IPS-15b (cell line): ENCODE measurements around the gene CNOT6.
"Not testable (repeated sequence)": the region's sequence is repeated elsewhere in the genome, so short reads cannot be mapped to it uniquely, and the experiment has no call there.

ENCODE experiments used
- H3K27me3 ChIP-seq: one replicate; pipeline ENCODE4 v1.6.1; 2013; ENCODE audit warnings: low read length; ENCODE audit not compliant: control insufficient read depth, insufficient read depth
- H3K36me3 ChIP-seq: one replicate; pipeline ENCODE4 v1.6.1; 2013; ENCODE audit warnings: low read length; ENCODE audit not compliant: control insufficient read depth, insufficient read depth
- H3K4me1 ChIP-seq: one replicate; pipeline ENCODE4 v1.6.1; 2013; ENCODE audit warnings: mild to moderate bottlenecking, low read length; ENCODE audit not compliant: control insufficient read depth, insufficient read depth
- H3K4me3 ChIP-seq: one replicate; pipeline ENCODE4 v1.5.1; 2013; ENCODE audit warnings: low read depth, low read length
- H3K9ac ChIP-seq: one replicate; pipeline ENCODE4 v1.6.1; 2013; ENCODE audit warnings: low read depth, mild to moderate bottlenecking, low read length
- H3K9me3 ChIP-seq: one replicate; pipeline ENCODE4 v1.6.1; 2013; ENCODE audit warnings: mild to moderate bottlenecking, low read length; ENCODE audit not compliant: control insufficient read depth, insufficient read depth

Gene CNOT6

GRCh38 chr5:180465052-180465451, 29.1 kb upstream of the CNOT6 start:
- H3K4me1 ChIP-seq, H3K27me3 ChIP-seq, H3K4me3 ChIP-seq, H3K9me3 ChIP-seq, H3K9ac ChIP-seq, H3K36me3 ChIP-seq: not testable (repeated sequence)

DNA sequence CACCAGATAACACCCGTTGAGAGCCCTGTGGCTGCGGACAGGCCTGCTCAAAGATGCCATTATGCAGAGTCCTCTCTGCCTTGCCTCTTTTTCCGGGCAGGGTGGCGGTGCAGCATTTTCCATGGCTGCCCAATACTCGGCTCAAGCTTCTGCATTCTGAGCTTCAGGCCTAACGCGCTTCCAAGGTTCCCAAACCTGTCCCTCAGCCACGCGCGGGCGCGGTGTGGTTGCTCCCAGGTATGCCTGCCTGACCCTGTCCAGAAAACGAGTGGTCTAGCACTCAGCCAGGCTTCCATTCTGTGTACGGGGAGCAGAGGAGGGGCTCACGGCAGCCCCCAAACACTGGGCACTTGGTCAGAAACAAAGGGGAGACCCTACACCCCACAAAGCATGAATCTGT, 27.9 kb upstream of the CNOT6 start:
- H3K4me1 ChIP-seq, result no peaks in the 10 kb centered on the region
- H3K9ac ChIP-seq, result no peak overlapping the region
- peaks cover 2% of the 10 kb centered on the region for H3K27me3 ChIP-seq
- H3K36me3 ChIP-seq, result no peaks in the 10 kb centered on the region
- no peak overlapping the region for H3K4me3 ChIP-seq
- no peaks in the 10 kb centered on the region for H3K9me3 ChIP-seq

GRCh38 chr5:180467028-180467975, 26.9 kb upstream of the CNOT6 start:
- Histone ChIP-seq H3K4me3 (no peak overlapping the region), H3K9ac (no peak overlapping the region), H3K4me1 (no peaks in the 10 kb centered on the region), H3K27me3 (peaks cover 2% of the 10 kb centered on the region), H3K9me3 (no peaks in the 10 kb centered on the region), H3K36me3 (no peaks in the 10 kb centered on the region)

GRCh38 chr5:180467989-180468731, 26.0 kb upstream of the CNOT6 start:
- H3K9me3 ChIP-seq, result no peaks in the 10 kb centered on the region
- no peak overlapping the region for H3K9ac ChIP-seq
- H3K4me3 ChIP-seq, result no peak overlapping the region

DNA sequence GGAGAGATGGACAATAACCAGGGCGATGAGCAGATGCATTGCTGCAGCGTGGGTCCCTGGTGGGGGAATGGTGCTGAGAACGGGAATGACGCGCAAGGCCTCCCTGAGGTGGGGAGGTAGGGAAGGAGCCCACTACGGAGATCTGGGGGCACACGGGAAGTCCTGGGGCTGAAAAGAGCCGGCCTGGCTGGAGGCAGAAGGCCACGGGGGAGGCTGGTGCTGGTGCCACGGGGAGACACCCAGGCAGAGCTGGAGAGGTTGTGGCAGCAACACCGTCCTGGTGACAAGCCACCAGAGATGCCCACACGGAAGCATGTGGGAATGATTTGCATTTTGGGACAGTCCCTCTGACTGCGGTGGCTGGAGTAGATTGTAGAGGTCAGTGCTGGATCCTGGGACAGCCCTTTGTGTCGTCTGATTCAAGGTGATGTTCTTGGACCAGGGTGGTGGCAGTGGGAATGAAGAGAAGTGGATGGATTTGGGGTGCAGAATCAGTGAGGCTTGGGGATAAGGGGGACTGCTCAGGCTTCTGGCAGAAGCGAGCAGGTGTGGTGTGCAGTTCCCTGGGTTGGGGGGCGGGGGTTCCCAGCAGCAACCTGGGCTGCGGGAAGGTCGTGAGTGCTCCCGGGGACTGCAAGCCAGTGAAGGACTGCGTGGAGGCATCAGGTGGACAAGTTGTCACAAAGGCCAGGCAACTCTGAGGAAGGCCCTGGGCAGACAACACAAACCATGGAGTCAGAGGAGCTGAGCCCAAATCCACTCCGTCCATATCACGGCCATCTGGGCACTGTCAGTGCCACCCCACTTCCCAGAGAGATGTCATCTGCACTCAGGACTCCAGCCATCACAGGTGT, 25.2 kb upstream of the CNOT6 start:
- Histone ChIP-seq H3K9ac (no peak overlapping the region), H3K27me3 (peaks cover 2% of the 10 kb centered on the region), H3K36me3 (no peaks in the 10 kb centered on the region), H3K4me3 (no peak overlapping the region), H3K4me1 (no peaks in the 10 kb centered on the region), H3K9me3 (no peaks in the 10 kb centered on the region)

More at GRCh38 chr5:180467989-180468731, 26.0 kb upstream of the CNOT6 start:
- no peaks in the 10 kb centered on the region for H3K4me1 ChIP-seq
- peaks cover 2% of the 10 kb centered on the region for H3K27me3 ChIP-seq
- no peaks in the 10 kb centered on the region for H3K36me3 ChIP-seq

DNA sequence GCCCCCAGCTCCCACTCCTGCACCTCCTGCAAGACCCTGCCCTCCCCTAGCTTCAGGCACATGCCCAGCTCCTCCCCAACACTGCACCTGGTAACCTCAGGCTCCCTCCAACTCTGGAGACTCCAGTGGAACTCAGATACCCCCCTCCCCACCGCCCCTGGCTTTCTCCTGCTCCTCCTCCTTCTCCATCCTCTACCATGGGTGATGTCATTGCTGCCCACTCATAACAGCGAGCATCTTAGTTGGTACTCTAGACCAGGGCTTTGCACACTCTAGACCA, 24.7 kb upstream of the CNOT6 start:
- H3K9me3 ChIP-seq, result no peaks in the 10 kb centered on the region
- no peaks in the 10 kb centered on the region for H3K4me1 ChIP-seq
- H3K9ac ChIP-seq, result no peak overlapping the region
- H3K27me3 ChIP-seq, result peaks cover 2% of the 10 kb centered on the region
- no peaks in the 10 kb centered on the region for H3K36me3 ChIP-seq
- H3K4me3 ChIP-seq, result no peak overlapping the region

DNA sequence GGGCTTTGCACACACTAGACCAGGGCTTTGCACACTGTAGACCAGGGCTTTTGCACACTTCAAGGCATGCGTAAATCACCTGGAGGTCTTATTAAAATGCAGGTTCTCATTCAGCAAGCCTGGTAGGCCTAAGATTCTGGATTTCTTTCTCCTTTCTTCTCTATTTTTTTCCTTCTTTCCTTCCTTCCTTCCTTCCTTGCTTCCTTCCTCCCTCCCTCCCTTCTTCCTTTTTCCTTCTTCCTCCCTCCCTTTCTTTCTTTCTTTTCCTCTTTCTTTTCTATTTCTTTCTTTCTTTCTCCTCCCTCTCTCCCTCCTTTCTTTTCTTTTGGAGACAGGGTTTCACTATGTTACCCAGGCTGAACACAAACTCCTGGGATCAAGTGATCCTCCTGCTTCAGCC, 24.3 kb upstream of the CNOT6 start:
- H3K9me3 ChIP-seq, result no peaks in the 10 kb centered on the region
- H3K36me3 ChIP-seq, result no peaks in the 10 kb centered on the region
- no peaks in the 10 kb centered on the region for H3K4me1 ChIP-seq
- H3K9ac ChIP-seq, result no peak overlapping the region
- H3K4me3 ChIP-seq, result no peak overlapping the region
- peaks cover 2% of the 10 kb centered on the region for H3K27me3 ChIP-seq

DNA sequence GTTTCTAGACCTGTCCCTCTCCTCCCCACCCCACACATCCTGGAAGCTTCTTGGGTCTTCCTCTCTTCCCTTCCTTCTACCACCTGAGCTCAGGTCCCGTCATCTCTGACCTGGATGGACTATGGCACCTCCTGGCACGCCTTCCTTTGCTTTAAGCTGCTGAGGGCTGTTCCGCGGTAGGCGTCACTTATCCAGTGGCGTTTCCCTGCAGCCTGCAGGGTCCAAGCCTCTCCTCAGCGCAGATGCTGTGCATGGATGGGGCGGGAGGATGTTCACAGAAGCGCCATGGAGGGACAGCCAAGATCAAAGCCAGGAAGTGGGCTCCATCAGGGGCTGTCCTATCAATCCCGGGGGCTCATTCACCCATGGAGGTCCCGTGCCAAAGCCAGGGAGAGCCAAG, 23.8 kb upstream of the CNOT6 start:
- no peaks in the 10 kb centered on the region for H3K9me3 ChIP-seq
- peak overlapping the region; percentile 5 for H3K9ac ChIP-seq
- peaks cover 2% of the 10 kb centered on the region for H3K27me3 ChIP-seq
- H3K4me3 ChIP-seq, result no peak overlapping the region
- no peaks in the 10 kb centered on the region for H3K36me3 ChIP-seq
- no peaks in the 10 kb centered on the region for H3K4me1 ChIP-seq

DNA sequence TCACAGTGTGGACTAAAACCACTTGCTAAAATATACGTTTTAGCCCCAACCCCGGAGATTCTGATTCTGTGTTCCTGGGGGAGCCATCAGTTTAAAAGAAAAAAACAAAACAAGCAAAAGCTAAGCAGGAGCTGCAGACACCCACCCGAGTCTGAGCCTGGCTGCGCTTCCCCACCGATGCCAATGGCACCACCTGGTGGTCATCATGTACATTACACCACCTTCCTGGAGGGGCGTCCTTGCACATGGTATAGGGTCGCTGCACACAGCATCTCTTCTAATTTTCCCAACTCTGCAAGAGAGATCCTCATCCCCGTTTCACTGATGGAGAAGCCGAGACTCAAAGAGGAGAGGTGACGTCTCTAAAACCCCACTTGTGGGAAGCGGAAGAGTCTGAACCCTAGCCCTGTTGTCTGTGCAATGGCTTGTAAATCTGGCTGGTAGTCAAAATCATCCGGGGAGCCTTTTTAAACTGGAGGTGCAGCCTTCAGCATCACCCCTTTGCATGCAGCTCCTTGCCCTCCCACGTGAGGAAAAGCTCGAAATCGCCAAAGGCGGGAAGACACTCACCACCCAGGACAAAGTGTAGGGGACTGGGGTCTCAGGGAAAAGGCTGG, 23.1 kb upstream of the CNOT6 start:
- Histone ChIP-seq H3K27me3 (peaks cover 2% of the 10 kb centered on the region), H3K36me3 (no peaks in the 10 kb centered on the region), H3K4me3 (no peak overlapping the region), H3K9ac (no peak overlapping the region), H3K4me1 (no peaks in the 10 kb centered on the region), H3K9me3 (no peaks in the 10 kb centered on the region)

GRCh38 chr5:180471866-180472265, 22.3 kb upstream of the CNOT6 start:
- peaks cover 2% of the 10 kb centered on the region for H3K27me3 ChIP-seq
- no peaks in the 10 kb centered on the region for H3K36me3 ChIP-seq
- H3K9ac ChIP-seq, result no peak overlapping the region
- no peaks in the 10 kb centered on the region for H3K9me3 ChIP-seq
- H3K4me1 ChIP-seq, result no peaks in the 10 kb centered on the region
- H3K4me3 ChIP-seq, result no peak overlapping the region

GRCh38 chr5:180472269-180472668, 21.9 kb upstream of the CNOT6 start:
- Histone ChIP-seq H3K27me3 (peaks cover 2% of the 10 kb centered on the region), H3K36me3 (no peaks in the 10 kb centered on the region), H3K4me1 (no peaks in the 10 kb centered on the region), H3K9me3 (no peaks in the 10 kb centered on the region), H3K4me3 (no peak overlapping the region), H3K9ac (no peak overlapping the region)
